GDM1 (cell line): ENCODE results near the gene ENTPD3.

Experiments used
- DNase-seq: peaks from one replicate; lab custom pipeline; 2025; lab: John Stamatoyannopoulos, UW

The ENTPD3 gene

DNA sequence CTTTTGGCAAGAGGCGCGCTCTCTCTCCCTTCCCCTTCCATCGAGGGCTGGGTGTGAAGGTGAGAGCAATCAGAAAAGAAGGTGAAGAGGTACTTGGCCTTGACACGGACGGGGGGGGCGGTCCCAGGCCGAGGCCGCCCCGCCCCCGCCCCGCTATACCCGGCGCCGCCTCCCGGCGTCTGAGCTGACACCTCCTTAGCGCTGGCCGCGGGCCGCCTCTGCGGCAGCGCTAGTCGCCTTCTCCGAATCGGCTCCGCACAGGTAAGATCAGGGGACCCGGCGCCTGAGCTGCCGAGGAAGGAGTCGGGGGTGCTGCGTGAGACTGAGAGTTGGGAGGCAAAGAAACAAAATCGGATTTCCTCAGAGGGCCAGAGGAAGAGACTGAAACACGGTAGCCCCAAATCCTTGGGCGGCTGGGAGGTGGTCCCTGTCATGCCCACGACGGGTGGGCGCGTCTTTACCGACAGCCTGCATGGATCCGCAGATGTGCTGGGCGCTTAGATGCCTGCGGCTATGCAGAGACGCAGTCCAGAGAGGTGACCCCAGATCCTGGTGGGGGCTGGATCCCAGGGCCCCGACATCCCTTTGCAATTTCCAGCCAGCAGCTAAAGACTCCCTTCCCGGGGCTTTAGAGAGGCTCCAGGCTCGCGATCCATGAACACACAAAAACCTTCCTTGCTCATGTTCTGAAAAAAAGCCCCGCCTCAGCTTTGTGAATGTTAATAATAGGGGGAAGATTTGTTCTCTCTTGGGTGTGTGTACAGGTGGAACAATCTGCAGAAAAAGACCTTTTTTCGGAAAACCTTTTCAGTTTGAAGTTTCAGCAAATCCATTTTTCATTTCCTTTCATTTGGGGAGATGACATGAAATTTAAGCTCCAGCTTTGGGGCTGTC is at the start of gene ENTPD3:
Gene ENTPD3 (plus strand): TSS at position 184 of the 894 bp plus-strand sequence. CDS start 874 bp downstream, outside the sequence.
- no peak for DNase-seq

DNA sequence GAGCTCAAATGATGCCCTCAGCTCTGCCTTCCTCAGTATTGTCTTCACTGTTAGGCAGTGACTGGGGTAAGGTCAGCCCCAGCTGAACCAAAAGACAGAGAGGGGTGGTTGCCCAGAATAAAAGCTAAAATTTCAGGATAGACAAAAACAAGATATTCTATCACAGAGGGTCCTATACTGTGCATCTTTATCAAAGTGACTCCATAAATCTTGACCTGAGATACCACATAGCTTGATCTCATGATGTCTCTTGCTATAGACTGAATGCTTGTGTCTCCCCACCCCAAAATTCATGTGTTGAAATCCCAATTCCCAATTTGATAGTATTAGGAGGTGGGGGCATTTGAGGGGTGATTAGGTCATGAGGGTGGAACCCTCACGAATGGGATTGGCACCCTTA is 47.1 kb upstream of the ENTPD3 start:
- no peak for DNase-seq

GRCh38 chr3:40340541-40341170 is 46.3 kb upstream of the ENTPD3 start:
- no peak for DNase-seq

- no peak for DNase-seq
Observed at GRCh38 chr3:40341671-40342070, 45.3 kb upstream of the ENTPD3 start.

GRCh38 chr3:40350529-40350928 is 36.5 kb upstream of the ENTPD3 start:
- no peak for DNase-seq

DNA sequence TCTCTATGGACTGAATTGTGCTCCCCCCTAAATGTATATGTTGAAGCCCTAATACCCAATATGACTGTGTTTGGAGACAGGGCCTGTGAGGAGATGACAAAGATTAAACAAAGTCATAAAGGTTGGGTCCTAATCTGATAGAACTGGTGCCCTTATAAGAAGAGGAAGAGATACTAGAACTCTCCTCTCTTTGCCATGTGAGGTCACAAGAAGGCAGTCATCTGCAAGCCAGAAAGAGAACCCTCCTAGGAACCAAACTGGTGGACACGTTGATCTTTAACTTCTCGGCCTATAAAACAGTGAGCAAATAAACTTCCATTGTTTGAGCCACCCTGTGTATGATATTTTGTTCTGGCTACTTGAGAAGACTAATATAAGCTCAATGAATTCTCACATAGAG is 31.6 kb upstream of the ENTPD3 start:
- no peak for DNase-seq

DNA sequence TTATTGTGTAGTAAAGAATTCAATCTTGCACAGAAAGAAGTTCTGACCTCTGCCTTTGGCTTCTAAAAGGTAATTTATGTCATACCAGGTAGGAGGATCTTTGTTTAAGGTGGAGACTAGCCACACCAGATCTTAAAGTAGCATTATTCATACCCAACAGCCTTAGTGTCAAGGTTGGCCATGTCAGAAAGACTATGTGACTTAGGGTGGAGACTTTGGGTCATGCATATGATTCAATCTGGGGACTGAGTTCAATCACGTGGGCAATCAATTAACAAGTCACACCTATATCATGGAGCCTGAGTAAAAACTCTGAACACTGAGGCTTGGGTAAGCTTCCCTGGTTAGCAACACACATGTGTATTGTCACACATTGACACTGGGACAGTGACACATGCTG is 28.5 kb upstream of the ENTPD3 start:
- no peak for DNase-seq

- no peak for DNase-seq
Observed at GRCh38 chr3:40363674-40364073, 23.3 kb upstream of the ENTPD3 start.

DNA sequence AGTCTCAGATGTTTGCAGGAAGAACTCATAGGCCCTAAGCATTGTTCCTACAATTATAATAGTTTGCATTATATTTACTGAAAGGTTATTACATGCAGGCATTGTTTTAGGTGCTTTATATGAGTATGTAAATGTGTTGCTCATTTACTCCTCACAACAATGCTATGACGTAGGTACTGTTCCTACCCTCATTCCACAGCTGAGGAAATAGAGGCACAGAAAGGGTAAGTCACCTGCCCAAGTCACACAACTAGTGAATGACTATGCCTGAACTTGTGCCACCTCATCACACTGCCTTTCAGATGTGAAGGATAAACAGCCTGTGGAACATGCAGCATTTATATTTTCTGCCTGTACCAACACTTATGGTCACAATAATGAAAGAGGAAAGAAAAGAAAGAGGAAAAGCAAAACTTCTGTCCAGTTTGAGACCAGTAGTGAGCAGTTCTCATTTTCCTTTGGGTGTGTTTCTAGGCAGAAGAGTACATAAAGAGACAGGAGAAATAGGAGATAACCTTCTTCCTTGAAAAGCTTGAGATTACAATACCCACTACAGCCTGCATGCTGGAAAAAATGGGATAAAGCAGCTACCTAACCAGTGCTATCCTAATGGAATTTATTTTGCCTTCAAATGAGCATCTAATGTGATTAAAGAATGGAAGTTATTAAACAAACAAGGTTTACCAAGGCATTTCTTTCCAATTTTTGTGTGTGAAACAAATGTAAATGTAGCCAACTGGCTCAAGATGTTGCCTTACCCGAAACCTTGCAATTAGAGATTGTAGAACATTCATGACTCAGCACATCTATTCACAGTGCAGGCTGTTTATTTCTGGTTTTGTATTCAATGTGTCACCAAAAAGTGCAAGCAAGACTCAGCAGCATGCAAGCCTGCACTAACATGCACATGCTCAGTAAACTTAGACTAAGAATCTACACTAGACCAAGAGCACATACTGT is 20.5 kb upstream of the ENTPD3 start:
- DNase-seq = no peak

DNA sequence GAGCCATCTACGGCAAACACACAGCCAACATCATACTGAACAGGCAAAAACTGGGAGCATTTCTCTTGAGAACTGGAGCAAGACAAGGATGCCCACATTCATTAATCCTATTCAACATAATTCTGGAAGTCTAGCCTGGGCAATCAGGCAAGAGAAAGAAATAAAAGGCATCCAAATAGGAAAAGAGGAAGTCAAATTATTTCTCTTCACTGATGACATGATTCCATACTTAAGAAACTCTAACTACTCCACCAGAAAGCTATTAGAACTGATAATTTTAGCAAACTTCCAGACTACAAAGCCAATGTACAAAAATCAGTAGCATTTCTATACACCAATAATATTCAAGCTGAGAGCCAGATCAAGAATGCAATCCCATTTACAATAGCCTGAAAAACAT is 17.3 kb upstream of the ENTPD3 start:
- no peak for DNase-seq

GRCh38 chr3:40377822-40378221 is 9.2 kb upstream of the ENTPD3 start:
- DNase-seq = no peak

DNA sequence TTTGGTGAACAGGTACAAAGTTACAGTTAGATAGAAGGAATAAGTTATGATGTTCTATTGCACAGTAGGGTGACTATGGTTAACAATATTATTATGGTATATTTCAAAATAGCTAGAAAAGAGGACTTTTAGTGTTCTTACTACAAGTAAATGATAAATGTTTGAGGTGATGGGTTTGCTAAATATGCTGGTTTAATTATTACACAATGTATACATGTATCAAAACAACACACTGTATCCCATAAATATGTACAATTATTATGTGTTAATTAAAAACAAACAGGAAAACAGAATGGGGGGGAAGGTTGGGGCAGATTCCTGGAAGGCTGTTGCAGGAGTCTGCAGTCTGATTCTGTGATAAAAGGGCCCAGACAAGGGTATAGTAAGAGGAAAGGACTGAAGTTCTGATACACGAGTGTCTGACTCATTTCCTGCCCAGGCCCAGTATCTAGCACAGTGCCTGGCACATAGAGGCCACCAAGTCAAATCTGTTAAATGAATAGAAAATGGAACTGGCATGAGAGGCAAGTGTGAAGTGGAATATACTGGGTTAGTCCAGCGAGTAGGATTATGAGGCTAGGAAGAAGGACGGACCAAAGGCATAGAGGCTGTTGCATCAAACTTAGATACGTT is 7.2 kb upstream of the ENTPD3 start:
- no peak for DNase-seq

DNA sequence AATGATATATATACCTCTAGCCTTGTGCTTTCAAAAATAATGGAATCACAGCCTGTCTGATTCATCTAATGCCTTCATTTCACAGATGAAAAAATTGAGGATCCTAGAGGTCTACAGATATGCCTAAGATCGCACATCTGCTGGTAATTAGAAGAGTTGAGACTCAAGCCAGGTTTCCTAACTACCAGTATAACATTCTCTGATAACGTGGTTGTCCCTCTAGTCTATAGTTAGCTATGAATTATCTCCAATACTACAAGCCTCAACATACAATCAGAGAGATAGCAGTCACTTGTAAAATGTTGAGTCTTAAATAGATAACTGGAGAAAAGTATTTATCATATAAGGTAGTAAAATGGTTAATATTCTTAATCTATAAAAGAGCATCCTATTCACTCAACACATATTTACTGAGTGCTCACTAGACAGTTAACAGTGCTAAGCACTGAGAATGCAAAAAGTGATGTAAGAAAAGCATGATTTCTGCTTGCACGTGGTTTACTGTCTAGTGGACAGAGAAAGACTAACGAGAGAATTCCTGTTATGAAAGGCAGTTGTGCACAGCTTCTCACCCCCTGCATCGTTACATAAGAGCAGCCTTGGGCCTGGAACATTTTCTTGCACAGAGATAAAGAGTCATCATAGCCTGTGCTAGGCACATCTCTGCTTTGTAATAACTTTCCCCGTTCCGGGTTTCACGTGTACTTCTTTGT is 4.9 kb upstream of the ENTPD3 start:
- DNase-seq = no peak

DNA sequence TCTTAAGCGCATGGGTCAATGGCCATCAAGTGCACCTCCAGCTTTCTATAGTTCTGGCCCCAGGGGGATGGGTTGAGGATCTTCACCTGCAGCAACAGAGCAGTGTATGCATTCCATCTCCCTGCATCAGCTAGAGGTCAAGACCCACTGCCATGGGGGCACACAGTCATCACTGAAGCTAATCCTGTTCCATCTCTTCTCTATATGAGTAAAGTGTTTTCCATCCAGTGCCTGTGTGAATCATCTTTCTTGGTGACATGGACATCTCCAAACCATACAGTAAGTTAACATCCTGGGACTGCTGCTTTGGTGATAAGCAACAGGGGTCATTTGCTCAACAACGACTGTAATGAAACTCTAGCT is 4.4 kb upstream of the ENTPD3 start:
- DNase-seq = no peak

DNA sequence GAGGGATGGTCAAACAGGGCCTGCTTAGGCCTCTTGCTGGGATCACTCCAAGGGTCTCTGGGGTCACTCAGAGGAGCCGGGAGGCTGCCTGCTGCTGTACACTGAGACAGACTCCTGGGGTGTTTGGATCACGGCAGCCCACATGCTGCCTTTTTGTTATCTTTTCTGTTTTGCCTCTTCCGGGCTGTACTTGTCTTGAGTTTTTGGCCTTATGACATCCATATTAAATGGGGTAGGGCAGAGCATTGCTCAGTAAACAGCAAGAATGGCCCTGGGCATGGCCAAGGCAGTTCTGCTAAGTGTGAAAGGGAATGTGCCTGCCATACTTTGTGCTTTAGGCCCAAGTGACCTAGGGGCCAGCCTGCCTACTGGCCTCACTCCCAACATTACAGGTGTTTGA is 771 bp upstream of the ENTPD3 start:
- DNase-seq = no peak

GRCh38 chr3:40387895-40388254 is 891 bp downstream of the ENTPD3 start:
- DNase-seq = no peak

DNA sequence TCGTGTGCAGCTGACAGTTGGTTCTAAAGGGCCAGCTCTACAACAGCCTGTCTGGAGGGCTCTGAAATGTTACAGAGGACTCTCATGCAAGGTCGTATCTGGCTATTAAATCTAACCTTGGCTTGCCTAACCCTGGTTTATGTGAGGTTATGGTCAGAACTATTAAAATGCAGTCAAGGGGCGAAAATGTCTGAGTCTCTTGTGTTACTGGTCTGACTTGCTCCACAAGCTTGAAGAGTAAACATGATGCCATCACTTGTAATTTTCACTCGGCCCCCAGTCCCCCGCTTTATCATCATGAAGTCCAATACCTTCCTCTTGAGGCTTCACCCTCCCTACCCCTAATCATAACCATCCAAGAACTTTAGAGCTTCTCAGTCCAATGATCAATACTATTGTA is 9.4 kb downstream of the ENTPD3 start:
- no peak for DNase-seq

GRCh38 chr3:40397129-40397528 is 10.1 kb downstream of the ENTPD3 start:
- no peak for DNase-seq

DNA sequence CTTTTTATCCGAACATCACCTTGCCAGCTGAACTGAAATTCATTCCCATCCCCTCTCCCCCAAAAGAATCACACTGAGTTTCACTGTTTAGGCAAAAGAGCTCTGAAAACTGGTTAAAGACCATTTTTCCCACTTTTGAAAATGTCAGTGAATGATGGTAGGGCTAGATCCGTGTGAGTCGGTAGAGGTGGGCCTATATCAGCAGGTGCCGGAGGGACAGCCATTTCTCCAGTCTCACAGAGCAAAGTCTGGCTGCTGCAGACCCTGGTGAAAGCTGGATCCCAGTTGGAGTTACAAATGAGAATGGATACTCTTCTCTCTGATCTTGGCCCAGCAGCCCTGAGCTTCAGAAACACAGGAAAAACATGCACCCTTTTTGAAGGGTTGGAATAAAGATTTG is 10.9 kb downstream of the ENTPD3 start:
- no peak for DNase-seq

- DNase-seq = no peak
Observed at GRCh38 chr3:40398346-40398745, 11.4 kb downstream of the ENTPD3 start.

DNA sequence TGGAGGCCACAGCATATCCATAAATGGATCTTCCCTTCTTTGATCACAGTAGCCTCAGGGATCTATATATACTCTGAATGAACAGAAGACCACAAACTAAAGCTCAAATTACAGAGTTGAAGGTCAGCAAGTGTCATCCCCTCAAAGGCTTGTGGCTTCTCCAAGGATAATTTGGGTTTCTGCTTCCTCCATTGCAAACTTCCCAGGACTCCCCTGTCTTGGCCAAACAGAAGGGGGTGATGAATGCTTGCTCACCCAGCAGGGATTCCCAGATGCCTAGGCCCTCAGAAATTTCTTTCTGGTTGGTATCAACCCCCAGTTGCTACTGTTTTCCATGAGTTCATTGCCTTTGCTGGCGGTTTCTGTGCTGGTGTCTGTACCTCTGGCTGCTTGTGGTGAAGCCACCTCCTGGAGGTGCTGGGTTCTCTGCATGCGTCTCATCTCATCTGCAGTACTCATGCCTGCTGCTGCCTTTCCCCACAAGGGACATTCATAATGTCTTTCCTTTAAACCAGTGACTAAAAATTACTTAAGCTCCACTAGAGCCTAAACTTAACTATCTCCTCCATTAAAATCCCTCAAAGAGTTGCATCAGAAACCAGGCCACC is 17.7 kb downstream of the ENTPD3 start:
- DNase-seq = no peak
